T follicular helper cell (primary cell): ENCODE measurements around the gene LIN52.

ENCODE experiments used
- DNase-seq: peaks from one replicate; pipeline ENCODE4 v3.0.0-alpha.2; 2020; ENCODE audit warnings: low read depth

The LIN52 gene

GRCh38 chr14:74237441-74237840, 152.7 kb downstream of the LIN52 start:
- DNase-seq = no peak

- DNase-seq = no peak
Observed at GRCh38 chr14:74238974-74239847, 154.5 kb downstream of the LIN52 start, which contains the start of gene VSX2. Gene VSX2 (plus strand): TSS chr14:74239449. CDS start chr14:74239562, 113 bp downstream.

- DNase-seq = no peak
Observed at GRCh38 chr14:74239848-74240793, 155.4 kb downstream of the LIN52 start.

- DNase-seq = no peak
Observed at GRCh38 chr14:74240794-74241651, 156.3 kb downstream of the LIN52 start.

- DNase-seq = no peak
Observed at GRCh38 chr14:74241652-74242017, 156.9 kb downstream of the LIN52 start.

- no peak for DNase-seq
Observed at GRCh38 chr14:74242021-74242779, 157.4 kb downstream of the LIN52 start.

GRCh38 chr14:74242780-74243042, 158.0 kb downstream of the LIN52 start:
- DNase-seq = no peak

GRCh38 chr14:74243051-74243450, 158.3 kb downstream of the LIN52 start:
- DNase-seq = no peak

GRCh38 chr14:74244115-74244514, 159.4 kb downstream of the LIN52 start:
- no peak for DNase-seq

- no peak for DNase-seq
Observed at GRCh38 chr14:74245292-74245691, 160.5 kb downstream of the LIN52 start.

- no peak for DNase-seq
Observed at GRCh38 chr14:74246542-74246941, 161.8 kb downstream of the LIN52 start.

GRCh38 chr14:74248017-74248416, 163.3 kb downstream of the LIN52 start:
- no peak for DNase-seq

- no peak for DNase-seq
Observed at GRCh38 chr14:74249433-74250375, 164.9 kb downstream of the LIN52 start.
